Right lobe of liver (tissue), 6 donors: ENCODE data around the gene BRIP1. TPM values are rescaled to one million over a fixed set of nuclear protein-coding genes. Genes with fewer than 3 reads are reported as not detected.

Experiments
- ATAC-seq, 4 donors: fragments of 200-7000 bp; cut with Tn5 transposase; one replicate each; pipeline ENCODE4 v1.9.1; 2020; ENCODE audit warnings: mild to moderate bottlenecking in 4 of 4, moderate library complexity in 4 of 4
- DNase-seq, 3 donors: peaks; one replicate each; pipeline ENCODE4 v3.0.0-alpha.2; 2020
- H3K27ac ChIP-seq, 3 donors: fragments of 200-600 bp; one replicate each; pipeline ENCODE4 v1.8.0; 2022
- H3K27me3 ChIP-seq, 2 donors: fragments of 200-600 bp; one replicate each; pipeline ENCODE4 v1.8.0; 2022
- H3K36me3 ChIP-seq, 4 donors: fragments of 200-600 bp; sonication (generic) in 1 of 4; one replicate each; pipeline versions ENCODE4 v1.5.1 to v1.8.0; 2017 to 2022; ENCODE audit warnings: control low read depth in 1 of 4
- H3K4me1 ChIP-seq, 4 donors: fragments of 200-600 bp; sonication (generic) in 1 of 4; one replicate each; pipeline versions ENCODE4 v1.5.1 to v1.8.0; 2017 to 2022; ENCODE audit warnings: control low read depth in 1 of 4
- H3K4me3 ChIP-seq, 3 donors: fragments of 200-600 bp; one replicate each; pipeline ENCODE4 v1.8.0; 2022
- H3K9me3 ChIP-seq, 4 donors: fragments of 200-600 bp; sonication (generic) in 1 of 4; one replicate each; pipeline versions ENCODE4 v1.5.1 to v1.8.0; 2017 to 2022; ENCODE audit warnings: control low read depth in 1 of 4
- POLR2A ChIP-seq: fragments of 450-650 bp; IDR thresholded peaks from one replicate; pipeline ENCODE4 v1.6.1; 2017; ENCODE audit warnings: antibody characterized with exemption, mild to moderate bottlenecking
- WGBS: methylation state at CpG from one replicate; pipeline ENCODE4 v1.1.6; 2018; ENCODE audit warnings: low coverage, low lambda C conversion rate; ENCODE audit not compliant: insufficient coverage; ENCODE audit errors: missing lambda C conversion rate; 5-methylcytosine and 5-hydroxymethylcytosine counted together
- intact Hi-C, 2 donors: fragments of 100-400 bp; cut with DNase I; formaldehyde crosslinking; loops; one replicate each; pipeline versions ENCODE4 v1.11.2 to v1.14.1; 2022
- total RNA-seq, 6 experiments: library from RNA; depleted of rRNA in 2 of 6; stranded (reverse); fragments of >200 nt in 2 of 6; fragmentation: NEBNext Ultra II Directional in 3 of 6; extraction: Animal tissue kit (Norgen Biotek cat#: 25700) in 3 of 6; gene quantifications; one replicate each; pipeline versions ENCODE4 v1.1.0 to v1.2.4, GENCODE V29; 2016 to 2023
- TF ChIP-seq, protein P1 (sequence below), 4 donors: fragments of 200-600 bp in 3 of 4; fragments of 450-650 bp in 1 of 4; IDR thresholded peaks; one replicate each; pipeline versions ENCODE4 v1.5.1 to v1.8.0; 2016 to 2022; ENCODE audit warnings: antibody characterized with exemption in 4 of 4, mild to moderate bottlenecking in 2 of 4
- donor health status: DM: no; HTN: yes; CAD: no.
- donor health status: DM: no; HTN: no; CAD: no.
- donor health status: DM: no; HTN: no; CAD: no.
- donor health status: DM: no; HTN: yes; CAD: no.
- donor health status: DM: no; HTN: yes; CAD: no.

The BRIP1 gene
- total RNA-seq, 6 experiments from 2014 or later = 1.0 to 1.6 (median 1.1) TPM

GRCh38 chr17:61686113-61686512, 177.2 kb downstream of the BRIP1 start:
- Histone ChIP-seq H3K4me1 (no peaks in the 10 kb centered on the region), H3K36me3 (no peaks in the 10 kb centered on the region), H3K4me3 (no peak overlapping the region), H3K9me3 (no peaks in the 10 kb centered on the region), H3K27ac (no peak overlapping the region), H3K27me3 (no peaks in the 10 kb centered on the region)
- DNase-seq (no peak), ATAC-seq (no peak)
- intact Hi-C loops = no loop called here
- WGBS = 94% methylated on average over 1 of the region's 1 CpG
- TF ChIP-seq, protein P1, sequence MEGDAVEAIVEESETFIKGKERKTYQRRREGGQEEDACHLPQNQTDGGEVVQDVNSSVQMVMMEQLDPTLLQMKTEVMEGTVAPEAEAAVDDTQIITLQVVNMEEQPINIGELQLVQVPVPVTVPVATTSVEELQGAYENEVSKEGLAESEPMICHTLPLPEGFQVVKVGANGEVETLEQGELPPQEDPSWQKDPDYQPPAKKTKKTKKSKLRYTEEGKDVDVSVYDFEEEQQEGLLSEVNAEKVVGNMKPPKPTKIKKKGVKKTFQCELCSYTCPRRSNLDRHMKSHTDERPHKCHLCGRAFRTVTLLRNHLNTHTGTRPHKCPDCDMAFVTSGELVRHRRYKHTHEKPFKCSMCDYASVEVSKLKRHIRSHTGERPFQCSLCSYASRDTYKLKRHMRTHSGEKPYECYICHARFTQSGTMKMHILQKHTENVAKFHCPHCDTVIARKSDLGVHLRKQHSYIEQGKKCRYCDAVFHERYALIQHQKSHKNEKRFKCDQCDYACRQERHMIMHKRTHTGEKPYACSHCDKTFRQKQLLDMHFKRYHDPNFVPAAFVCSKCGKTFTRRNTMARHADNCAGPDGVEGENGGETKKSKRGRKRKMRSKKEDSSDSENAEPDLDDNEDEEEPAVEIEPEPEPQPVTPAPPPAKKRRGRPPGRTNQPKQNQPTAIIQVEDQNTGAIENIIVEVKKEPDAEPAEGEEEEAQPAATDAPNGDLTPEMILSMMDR (IDR thresholded peaks at IDR 0.05) = no peak
- no peak for TF ChIP-seq POLR2A

DNA sequence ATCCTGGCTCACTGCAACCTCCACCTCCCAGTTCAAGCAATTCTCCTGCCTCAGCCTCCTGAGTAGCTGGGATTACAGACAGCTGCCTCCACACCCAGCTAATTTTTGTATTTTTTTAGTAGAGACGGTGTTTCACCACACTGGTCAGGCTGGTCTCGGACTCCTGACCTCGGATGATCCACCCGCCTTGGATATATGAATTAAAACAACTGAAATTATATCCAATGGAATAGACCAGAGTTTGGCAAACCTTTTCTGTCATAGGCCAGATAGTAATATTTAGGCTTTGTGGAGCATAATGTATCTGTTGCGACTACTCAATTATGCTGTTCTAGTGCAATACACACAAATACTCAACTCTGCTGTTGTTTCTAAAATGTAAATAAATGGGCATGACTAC, 178.5 kb downstream of the BRIP1 start:
- Histone ChIP-seq H3K27ac (no peak overlapping the region), H3K4me3 (no peak overlapping the region), H3K36me3 (no peaks in the 10 kb centered on the region), H3K4me1 (no peaks in the 10 kb centered on the region), H3K9me3 (no peaks in the 10 kb centered on the region), H3K27me3 (no peaks in the 10 kb centered on the region)
- TF ChIP-seq, protein P1 (IDR thresholded peaks at IDR 0.05) = no peak
- TF ChIP-seq POLR2A = no peak
- intact Hi-C loops = no loop called here
- no peak for ATAC-seq
- 98% methylated on average over 5 of the region's 5 CpGs for WGBS
- no peak for DNase-seq

DNA sequence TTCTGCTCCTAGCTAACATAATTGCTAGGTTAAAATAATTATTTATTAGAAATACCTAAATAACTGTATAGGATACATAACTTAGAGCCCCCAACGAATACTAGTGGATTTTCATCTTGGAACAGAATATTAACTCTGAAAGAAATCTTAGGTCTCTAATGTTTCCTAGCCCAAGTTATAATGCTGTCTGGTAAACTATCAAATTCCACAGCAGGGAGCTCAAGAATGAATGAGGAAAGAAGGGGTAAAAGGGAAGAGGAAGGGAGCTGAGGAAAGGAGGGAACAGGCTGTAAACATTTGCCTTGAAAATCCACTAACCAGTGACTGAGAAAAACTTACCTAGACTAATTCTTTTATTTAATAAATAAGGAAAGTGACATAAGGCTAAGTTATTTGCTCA, 179.2 kb downstream of the BRIP1 start:
- DNase-seq = no peak
- no peaks in the 10 kb centered on the region for H3K36me3 ChIP-seq
- H3K27ac ChIP-seq = no peak overlapping the region
- no peak overlapping the region for H3K4me3 ChIP-seq
- intact Hi-C loops = no loop called here
- H3K9me3 ChIP-seq = no peaks in the 10 kb centered on the region
- H3K4me1 ChIP-seq = no peaks in the 10 kb centered on the region
- H3K27me3 ChIP-seq = no peaks in the 10 kb centered on the region
- TF ChIP-seq, protein P1 (IDR thresholded peaks at IDR 0.05) = no peak
- no peak for TF ChIP-seq POLR2A
- 94% methylated on average over 1 of the region's 1 CpG for WGBS
- no peak for ATAC-seq

GRCh38 chr17:61683466-61683865, 179.9 kb downstream of the BRIP1 start:
- WGBS = 96% methylated on average over 2 of the region's 2 CpGs
- no peak for TF ChIP-seq POLR2A
- TF ChIP-seq, protein P1 (IDR thresholded peaks at IDR 0.05) = no peak
- ATAC-seq = no peak
- intact Hi-C loops = no loop called here
- Histone ChIP-seq H3K4me3 (no peak overlapping the region), H3K36me3 (no peaks in the 10 kb centered on the region), H3K27ac (no peak overlapping the region), H3K27me3 (no peaks in the 10 kb centered on the region), H3K9me3 (no peaks in the 10 kb centered on the region), H3K4me1 (no peaks in the 10 kb centered on the region)
- no peak for DNase-seq

GRCh38 chr17:61680921-61681320, 182.4 kb downstream of the BRIP1 start:
- WGBS = 94% methylated on average over 10 of the region's 10 CpGs
- Histone ChIP-seq H3K27ac (no peak overlapping the region), H3K4me1 (no peaks in the 10 kb centered on the region), H3K27me3 (no peaks in the 10 kb centered on the region), H3K9me3 (no peaks in the 10 kb centered on the region), H3K36me3 (no peaks in the 10 kb centered on the region), H3K4me3 (no peak overlapping the region)
- ATAC-seq (no peak), DNase-seq (no peak)
- TF ChIP-seq, protein P1 (IDR thresholded peaks at IDR 0.05) = no peak
- no peak for TF ChIP-seq POLR2A
- intact Hi-C loops = no loop called here
